Mesothelial cell of epicardium (in vitro differentiated cells): Measurements from ENCODE around the gene FTL. TPM values are rescaled to one million over a fixed set of nuclear protein-coding genes. Genes with fewer than 3 reads are reported as not detected.

Experiments used
- DNase-seq, 2 experiments: peaks; one replicate each; pipeline ENCODE4 v3.0.0; 2021; ENCODE audit warnings: low spot score in 2 of 2; ENCODE audit not compliant: unreplicated experiment in 2 of 2
- H3K27ac Mint-ChIP-seq: 2 replicates; pipeline ENCODE4 v1.8.0; 2021; ENCODE audit warnings: mixed read lengths
- H3K27me3 Mint-ChIP-seq: 2 replicates; pipeline ENCODE4 v1.8.0; 2021; ENCODE audit warnings: low read depth, mixed read lengths
- H3K36me3 Mint-ChIP-seq: 2 replicates; pipeline ENCODE4 v1.8.0; 2021; ENCODE audit warnings: mixed read lengths
- H3K4me1 Mint-ChIP-seq: 2 replicates; pipeline ENCODE4 v1.8.0; 2021; ENCODE audit warnings: mixed read lengths
- H3K4me3 Mint-ChIP-seq: 2 replicates; pipeline ENCODE4 v1.8.0; 2021; ENCODE audit warnings: mild to moderate bottlenecking, moderate library complexity, mixed read lengths
- H3K9me3 Mint-ChIP-seq: 2 replicates; pipeline ENCODE4 v1.8.0; 2021; ENCODE audit warnings: mixed read lengths
- total RNA-seq: library from RNA; stranded (reverse); gene quantifications from 3 replicates; pipeline ENCODE4 v1.2.1, GENCODE V29; 2021
- TF ChIP-seq, protein P1 (sequence below): fragments of 200-600 bp; sonication (generic); IDR thresholded peaks from one replicate; pipeline ENCODE4 v1.5.0; 2021; ENCODE audit warnings: antibody characterized with exemption; ENCODE audit not compliant: unreplicated experiment

The FTL gene
- total RNA-seq, 1 donor from 2014 or later = 1,064 TPM

DNA sequence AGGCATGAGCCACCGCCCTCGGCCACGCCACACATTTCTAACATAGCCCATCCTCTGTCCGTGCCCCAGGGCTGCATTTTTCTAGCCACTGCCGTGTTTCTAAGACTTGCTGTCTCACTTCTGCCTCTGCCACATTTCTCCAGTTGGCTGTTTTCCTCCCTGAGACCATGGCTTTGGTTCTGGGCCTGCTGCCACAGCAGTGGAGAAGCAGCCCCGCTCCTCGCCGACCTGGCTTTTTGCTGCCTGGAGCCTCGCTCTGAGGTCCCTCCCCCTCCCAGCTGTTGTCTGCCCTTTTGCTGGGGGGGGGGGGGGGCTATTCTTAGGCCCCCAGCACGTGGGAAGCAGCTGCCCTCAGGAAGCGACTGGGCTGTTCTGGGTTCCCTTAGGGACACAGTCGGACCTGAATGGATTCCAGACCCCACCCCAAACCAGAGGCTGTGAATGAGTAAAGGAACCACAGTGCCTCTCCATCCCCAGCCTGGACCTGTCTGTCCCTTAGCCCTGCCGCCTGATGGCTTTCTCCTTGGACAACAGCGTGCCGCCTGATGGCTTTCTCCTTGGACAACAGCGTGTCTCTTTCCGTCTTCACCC is 24.7 kb downstream of the FTL start:
- no peak for DNase-seq
- Mint-ChIP-seq H3K4me3 (no peak overlapping the region), H3K36me3 (peaks cover 24% of the 10 kb centered on the region), H3K27ac (no peak overlapping the region), H3K4me1 (peaks cover 25% of the 10 kb centered on the region), H3K27me3 (no peaks in the 10 kb centered on the region), H3K9me3 (no peaks in the 10 kb centered on the region)
- TF ChIP-seq, protein P1, sequence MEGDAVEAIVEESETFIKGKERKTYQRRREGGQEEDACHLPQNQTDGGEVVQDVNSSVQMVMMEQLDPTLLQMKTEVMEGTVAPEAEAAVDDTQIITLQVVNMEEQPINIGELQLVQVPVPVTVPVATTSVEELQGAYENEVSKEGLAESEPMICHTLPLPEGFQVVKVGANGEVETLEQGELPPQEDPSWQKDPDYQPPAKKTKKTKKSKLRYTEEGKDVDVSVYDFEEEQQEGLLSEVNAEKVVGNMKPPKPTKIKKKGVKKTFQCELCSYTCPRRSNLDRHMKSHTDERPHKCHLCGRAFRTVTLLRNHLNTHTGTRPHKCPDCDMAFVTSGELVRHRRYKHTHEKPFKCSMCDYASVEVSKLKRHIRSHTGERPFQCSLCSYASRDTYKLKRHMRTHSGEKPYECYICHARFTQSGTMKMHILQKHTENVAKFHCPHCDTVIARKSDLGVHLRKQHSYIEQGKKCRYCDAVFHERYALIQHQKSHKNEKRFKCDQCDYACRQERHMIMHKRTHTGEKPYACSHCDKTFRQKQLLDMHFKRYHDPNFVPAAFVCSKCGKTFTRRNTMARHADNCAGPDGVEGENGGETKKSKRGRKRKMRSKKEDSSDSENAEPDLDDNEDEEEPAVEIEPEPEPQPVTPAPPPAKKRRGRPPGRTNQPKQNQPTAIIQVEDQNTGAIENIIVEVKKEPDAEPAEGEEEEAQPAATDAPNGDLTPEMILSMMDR = no peak

- TF ChIP-seq, protein P1 = no peak
- H3K4me1 Mint-ChIP-seq = peaks cover 31% of the 10 kb centered on the region
- DNase-seq = no peak
Observed at GRCh38 chr19:48990400-48990799, 25.3 kb downstream of the FTL start.

DNA sequence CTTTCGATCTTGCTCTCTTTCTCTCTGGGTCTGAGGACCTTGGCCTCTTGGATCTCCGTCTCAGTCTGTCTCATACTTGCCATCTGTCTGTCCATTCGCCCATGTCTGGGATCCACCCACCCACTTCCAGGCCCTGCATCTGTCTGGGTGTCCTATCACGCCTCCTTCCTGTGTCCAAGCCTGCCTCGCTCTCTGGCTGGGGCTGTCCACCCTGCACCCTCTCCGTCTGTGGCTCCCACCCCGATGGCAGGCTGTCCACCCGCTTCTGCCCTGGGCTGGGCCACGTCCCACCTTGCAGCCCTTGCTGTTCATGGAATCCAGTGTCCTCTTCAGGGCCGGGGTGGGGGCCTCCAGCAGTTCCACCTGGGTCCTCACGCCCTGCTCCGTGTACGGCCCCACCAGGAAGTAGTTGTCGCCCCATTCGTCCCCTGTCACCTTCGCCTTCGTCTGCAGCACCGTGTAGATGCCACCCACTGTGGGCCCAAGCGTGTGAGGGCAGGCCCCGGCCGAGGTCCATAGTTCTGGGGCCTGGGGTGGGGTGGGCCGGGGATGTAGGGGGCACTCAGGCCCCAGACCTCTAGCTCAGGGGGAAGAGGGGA is 26.0 kb downstream of the FTL start:
- peak overlapping the region; percentile 15 for H3K4me3 Mint-ChIP-seq
- DNase-seq = no peak
- no peak overlapping the region for H3K27ac Mint-ChIP-seq
- H3K9me3 Mint-ChIP-seq = no peaks in the 10 kb centered on the region
- TF ChIP-seq, protein P1 = no peak
- H3K27me3 Mint-ChIP-seq = no peaks in the 10 kb centered on the region
- peaks cover 18% of the 10 kb centered on the region for H3K36me3 Mint-ChIP-seq
- H3K4me1 Mint-ChIP-seq = peaks cover 31% of the 10 kb centered on the region

More at GRCh38 chr19:48990400-48990799, 25.3 kb downstream of the FTL start:
- Mint-ChIP-seq H3K4me3 (peak overlapping the region; percentile 2), H3K36me3 (peaks cover 22% of the 10 kb centered on the region), H3K9me3 (no peaks in the 10 kb centered on the region), H3K27me3 (no peaks in the 10 kb centered on the region), H3K27ac (no peak overlapping the region)

DNA sequence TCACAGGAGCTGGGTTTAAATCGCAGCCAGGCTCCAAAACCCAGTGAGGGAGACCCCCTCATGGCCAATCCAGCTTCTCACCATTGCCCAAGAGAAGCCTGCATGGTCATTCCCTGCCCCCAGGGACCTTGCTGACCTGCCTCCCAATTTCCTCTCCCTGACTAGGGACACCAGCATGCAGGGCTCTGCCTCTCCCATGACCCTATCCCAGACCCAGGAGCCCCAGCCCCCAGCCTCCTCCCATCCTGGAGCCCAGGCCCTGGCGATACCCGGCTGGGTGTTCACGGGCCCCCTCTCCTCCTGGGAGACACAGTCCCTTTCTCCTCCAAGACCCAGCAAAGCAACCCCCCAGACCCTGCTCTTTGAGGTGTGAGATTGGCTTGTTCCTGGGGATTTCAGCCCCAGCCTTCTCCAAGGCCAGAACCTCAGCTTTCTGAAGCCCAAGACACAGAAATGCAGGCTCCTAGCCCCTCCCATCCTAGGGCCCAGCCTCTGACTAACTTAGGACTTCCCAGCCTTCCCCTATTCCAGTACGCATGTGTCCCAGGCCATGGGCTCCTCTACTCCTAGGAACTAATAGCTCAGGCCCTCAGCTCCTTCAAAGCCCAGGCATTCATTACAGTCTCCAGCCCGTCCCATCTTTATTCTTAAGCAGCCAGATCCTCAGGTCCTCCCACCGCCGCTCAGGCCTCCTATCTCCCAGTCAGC is 26.9 kb downstream of the FTL start:
- H3K9me3 Mint-ChIP-seq = no peaks in the 10 kb centered on the region
- peak overlapping the region; percentile 99 for H3K27ac Mint-ChIP-seq

GRCh38 chr19:48992581-48993174 is 27.6 kb downstream of the FTL start:
- TF ChIP-seq, protein P1 = no peak
- Mint-ChIP-seq H3K36me3 (peaks cover 15% of the 10 kb centered on the region), H3K4me3 (peak overlapping the region; percentile 93), H3K4me1 (peaks cover 31% of the 10 kb centered on the region), H3K9me3 (no peaks in the 10 kb centered on the region), H3K27ac (peak overlapping the region; percentile 99), H3K27me3 (no peaks in the 10 kb centered on the region)
- peak in 1 of 2 experiments; percentile 49 for DNase-seq

More for the DNA sequence above, 26.9 kb downstream of the FTL start:
- Mint-ChIP-seq H3K4me1 (peaks cover 31% of the 10 kb centered on the region), H3K4me3 (peak overlapping the region; percentile 93), H3K36me3 (peaks cover 18% of the 10 kb centered on the region), H3K27me3 (no peaks in the 10 kb centered on the region)
- TF ChIP-seq, protein P1 = no peak
- no peak for DNase-seq
